Fibroblast of lung (primary cell): ENCODE results near the gene STEAP2.

Experiments
- CTCF ChIP-seq, 2 donors: IDR thresholded peaks in 1 of 2; conservative IDR thresholded peaks in 1 of 2; 1 replicate in 1 of 2; 2 replicates in 1 of 2; pipeline ENCODE4 v1.5.1; 2011 to 2012; ENCODE audit warnings: low read length in 2 of 2, control low read depth in 1 of 2, inconsistent platforms in 1 of 2, low read depth in 1 of 2, mild to moderate bottlenecking in 1 of 2
- EZH2 ChIP-seq: IDR thresholded peaks from 2 replicates; pipeline ENCODE4 v1.5.1; 2012; ENCODE audit warnings: low read length, control low read depth, mild to moderate bottlenecking; ENCODE audit errors: missing control alignments

- TF ChIP-seq CTCF (conservative IDR thresholded peaks at IDR 0.05 in 1 of 2, IDR thresholded peaks at IDR 0.05 in 1 of 2; ENCODE audit: low read depth in 1 of 2, low read length in 2 of 2): no peak
- no peak for TF ChIP-seq EZH2
Observed at GRCh38 chr7:90181485-90181884, 30.1 kb upstream of the STEAP2 start.
